ENCODE measurements around the gene FRS2.

- TF ChIP-seq POLR2AphosphoS5 (IDR thresholded peaks at IDR 0.05) (no peak), EP300 (IDR thresholded peaks at IDR 0.05) (no peak), CTCF (IDR thresholded peaks at IDR 0.05) (no peak)
These were observed 151.4 kb downstream of the FRS2 start for GRCh38 chr12:69621551-69621950.
